Measurements from ENCODE around the gene UGT1A4.

DNA sequence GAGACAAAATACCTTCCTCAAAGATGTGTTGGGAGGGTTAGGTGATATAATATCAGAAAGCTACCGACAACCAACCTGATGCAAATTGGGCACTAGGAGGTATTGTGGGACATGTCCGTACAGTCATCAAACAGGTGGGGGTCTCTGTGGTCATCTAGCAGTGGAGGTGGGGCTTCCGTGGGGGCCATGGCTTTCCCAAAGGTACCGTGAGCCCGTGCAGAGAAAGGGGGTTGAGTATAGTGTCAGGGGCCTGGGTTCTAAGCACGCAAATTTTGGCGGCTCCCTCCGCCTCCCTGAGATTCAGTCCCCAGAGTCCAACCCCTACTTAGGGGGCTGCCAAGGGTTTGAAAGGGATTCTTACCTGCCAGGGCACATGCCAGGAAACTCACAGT lies 103.2 kb downstream of the UGT1A4 start:
- TF ChIP-seq, protein P1, sequence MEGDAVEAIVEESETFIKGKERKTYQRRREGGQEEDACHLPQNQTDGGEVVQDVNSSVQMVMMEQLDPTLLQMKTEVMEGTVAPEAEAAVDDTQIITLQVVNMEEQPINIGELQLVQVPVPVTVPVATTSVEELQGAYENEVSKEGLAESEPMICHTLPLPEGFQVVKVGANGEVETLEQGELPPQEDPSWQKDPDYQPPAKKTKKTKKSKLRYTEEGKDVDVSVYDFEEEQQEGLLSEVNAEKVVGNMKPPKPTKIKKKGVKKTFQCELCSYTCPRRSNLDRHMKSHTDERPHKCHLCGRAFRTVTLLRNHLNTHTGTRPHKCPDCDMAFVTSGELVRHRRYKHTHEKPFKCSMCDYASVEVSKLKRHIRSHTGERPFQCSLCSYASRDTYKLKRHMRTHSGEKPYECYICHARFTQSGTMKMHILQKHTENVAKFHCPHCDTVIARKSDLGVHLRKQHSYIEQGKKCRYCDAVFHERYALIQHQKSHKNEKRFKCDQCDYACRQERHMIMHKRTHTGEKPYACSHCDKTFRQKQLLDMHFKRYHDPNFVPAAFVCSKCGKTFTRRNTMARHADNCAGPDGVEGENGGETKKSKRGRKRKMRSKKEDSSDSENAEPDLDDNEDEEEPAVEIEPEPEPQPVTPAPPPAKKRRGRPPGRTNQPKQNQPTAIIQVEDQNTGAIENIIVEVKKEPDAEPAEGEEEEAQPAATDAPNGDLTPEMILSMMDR (IDR thresholded peaks at IDR 0.05): no peak
- TF ChIP-seq POLR2A (IDR thresholded peaks at IDR 0.05): no peak
